Pons (tissue), 1 donor: ENCODE measurements around the gene THSD4.
A peak's percentile ranks its signal among the peaks of the same experiment; 100 is the strongest.
"Not testable (repeated sequence)": the region's sequence is repeated elsewhere in the genome, so short reads cannot be mapped to it uniquely, and the experiment has no call there.

Experiments used
- DNase-seq: peaks from one replicate; pipeline ENCODE4 v3.0.0-alpha.2; 2016; ENCODE audit warnings: low spot score

The THSD4 gene

DNA sequence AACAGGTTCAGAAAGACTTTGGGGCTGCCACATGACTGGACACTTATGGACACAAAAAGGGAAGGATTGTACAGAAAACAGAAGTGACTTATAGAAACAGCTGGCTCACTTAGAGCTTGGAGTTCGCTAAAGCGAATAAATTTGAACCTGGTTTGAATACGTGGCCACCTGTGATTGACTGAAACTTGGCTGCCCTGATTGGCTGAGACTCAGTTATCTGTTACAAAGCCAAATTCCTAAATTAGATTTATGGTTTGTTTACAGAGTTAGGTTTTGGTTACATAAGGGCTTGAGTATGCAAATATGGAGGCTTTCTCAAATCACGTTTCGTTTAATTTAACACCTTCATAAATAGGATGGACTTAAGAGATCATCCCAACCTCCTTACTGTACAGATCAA, 270.2 kb downstream of the THSD4 start:
- no peak for DNase-seq

- no peak for DNase-seq
These were observed 270.7 kb downstream of the THSD4 start for GRCh38 chr15:71386005-71386404.

DNA sequence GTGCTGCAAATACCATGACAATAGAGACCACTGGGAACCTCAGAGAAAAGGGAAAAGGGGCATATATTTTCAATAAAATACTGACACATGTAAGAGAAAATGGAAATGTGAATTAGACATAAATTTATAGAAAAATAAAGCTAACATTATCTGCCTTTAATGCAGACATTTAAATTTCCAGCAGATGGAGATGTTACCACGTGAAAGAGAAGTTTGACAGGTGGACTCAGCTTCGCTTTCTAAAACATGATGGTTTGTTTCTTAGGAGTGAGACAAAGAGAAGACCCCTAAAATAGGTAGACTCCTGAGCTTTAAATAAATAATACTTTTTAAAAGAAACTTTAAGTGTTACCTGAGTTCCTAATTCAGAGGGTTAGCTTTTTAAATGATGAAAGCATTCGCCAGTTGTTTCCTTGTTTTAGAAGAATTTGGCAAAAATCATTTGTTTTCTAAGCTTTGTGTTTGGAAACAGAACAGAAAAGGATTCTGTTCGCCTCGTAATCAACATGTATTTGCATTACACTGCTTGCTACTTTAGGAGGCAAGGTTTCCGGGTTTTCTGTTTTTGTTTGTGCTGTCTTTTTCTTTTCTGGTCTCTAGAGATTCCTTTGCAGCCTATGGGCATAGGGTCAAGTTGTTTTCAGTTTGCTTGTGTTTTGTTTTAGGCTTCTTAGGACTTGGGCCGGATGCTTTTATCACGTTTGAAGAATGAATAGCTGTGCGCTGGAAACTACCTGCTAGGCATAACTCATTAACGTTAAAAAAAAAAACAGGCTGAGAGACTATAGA, 271.4 kb downstream of the THSD4 start:
- DNase-seq = peak; percentile 33

GRCh38 chr15:71387810-71388209, 272.5 kb downstream of the THSD4 start:
- DNase-seq = no peak

DNA sequence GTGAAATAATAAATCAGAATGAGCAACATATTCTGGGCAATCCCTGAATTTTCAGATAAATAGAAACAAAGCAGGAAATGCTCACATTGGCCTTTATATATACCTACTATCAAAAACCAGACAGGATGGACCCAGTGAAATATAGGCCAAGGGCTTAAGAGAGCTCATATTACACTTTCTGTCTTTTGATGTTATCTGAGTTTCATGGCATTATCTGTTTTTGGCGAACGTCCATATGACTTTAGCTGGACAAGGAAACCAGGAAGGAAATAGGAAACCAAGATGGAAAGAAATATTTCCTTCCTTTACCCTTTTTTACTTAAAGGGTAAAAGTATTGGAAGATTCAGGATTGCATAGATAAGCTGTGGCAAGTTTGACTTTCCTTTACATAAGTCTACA, 274.8 kb downstream of the THSD4 start:
- DNase-seq = no peak

- DNase-seq = no peak
These were observed 276.3 kb downstream of the THSD4 start for GRCh38 chr15:71391421-71392088.

DNA sequence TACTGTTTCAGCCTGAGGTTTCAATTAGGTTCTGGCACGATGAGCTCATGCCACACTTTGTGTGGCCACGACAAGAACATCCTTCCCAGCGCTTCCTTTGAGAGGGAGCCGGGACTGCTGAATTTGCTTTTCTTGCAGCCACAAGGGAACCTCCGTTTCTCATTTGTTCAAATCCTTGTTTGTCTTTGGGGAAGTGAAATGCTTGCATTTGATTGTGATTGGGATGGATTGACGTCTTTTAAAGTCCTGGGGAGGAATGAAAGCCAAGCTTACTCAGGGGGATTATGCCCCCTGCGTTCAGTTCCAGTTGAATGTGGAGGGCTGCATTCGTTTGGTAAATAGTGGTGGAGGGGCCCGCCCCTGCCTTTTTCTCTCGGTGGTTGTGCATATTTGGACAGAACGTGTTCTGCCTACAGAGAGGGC, 277.6 kb downstream of the THSD4 start:
- DNase-seq = peak; percentile 42

- DNase-seq = no peak
These were observed 278.1 kb downstream of the THSD4 start for GRCh38 chr15:71393383-71393782.

GRCh38 chr15:71396536-71397125, 281.4 kb downstream of the THSD4 start:
- no peak for DNase-seq

DNA sequence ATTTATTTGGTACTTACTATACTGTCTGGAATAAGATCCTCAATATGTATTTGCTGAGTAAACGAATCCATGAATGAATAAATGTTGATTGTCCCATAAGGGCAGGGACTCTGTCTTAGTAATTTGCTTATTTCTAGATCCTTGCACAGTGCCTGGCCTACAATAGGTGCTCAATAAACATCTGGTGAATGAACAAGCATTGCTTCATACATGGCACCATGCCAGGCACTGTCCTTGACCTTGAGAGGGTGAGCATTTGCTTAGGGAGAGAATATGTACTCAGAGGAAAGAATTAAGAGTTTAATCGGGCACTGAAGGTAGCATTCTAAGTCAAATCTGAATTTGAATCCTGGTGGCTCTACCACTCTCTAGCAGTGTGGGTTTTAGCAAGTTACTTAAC, 282.1 kb downstream of the THSD4 start:
- no peak for DNase-seq

- DNase-seq = no peak
These were observed 285.0 kb downstream of the THSD4 start for GRCh38 chr15:71400294-71400693.

DNA sequence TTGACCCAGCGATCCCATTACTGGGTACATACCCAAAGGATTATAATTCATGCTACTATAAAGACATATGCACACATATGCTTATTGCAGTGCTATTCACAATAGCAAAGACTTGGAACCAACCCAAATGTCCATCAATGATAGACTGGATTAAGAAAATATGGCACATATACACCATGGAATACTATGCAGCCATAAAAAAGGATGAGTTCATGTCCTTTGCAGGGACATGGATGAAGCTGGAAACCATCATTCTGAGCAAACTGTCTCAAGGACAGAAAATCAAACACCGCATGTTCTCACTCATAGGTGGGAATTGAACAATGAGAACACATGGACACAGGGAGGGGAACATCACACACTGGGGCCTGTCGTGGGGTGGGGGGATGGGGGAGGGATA, 286.5 kb downstream of the THSD4 start:
- DNase-seq = not testable (repeated sequence)

DNA sequence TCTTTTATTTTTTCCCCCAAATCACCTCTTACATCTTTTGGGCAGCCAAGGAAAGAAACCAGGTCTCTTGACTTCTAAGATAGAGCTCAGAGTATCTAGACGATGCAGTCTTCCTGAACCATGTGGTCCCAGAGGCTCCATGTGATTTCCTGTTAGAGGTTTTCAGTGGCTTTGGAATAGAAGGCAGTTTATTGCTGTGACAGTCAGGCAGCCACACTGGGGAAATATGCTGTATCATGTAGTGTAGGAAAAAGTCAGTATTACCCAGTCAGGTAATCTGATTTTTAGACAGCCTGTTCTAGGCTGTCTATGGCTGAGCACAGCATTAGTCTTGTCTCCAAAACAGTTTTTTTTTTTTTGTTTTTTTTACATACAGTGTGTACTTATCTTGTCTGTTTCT, 294.3 kb downstream of the THSD4 start:
- DNase-seq = no peak

GRCh38 chr15:71410347-71410746, 295.1 kb downstream of the THSD4 start:
- DNase-seq = no peak

- DNase-seq = peak; percentile 14
These were observed 296.5 kb downstream of the THSD4 start for GRCh38 chr15:71411538-71412482.

DNA sequence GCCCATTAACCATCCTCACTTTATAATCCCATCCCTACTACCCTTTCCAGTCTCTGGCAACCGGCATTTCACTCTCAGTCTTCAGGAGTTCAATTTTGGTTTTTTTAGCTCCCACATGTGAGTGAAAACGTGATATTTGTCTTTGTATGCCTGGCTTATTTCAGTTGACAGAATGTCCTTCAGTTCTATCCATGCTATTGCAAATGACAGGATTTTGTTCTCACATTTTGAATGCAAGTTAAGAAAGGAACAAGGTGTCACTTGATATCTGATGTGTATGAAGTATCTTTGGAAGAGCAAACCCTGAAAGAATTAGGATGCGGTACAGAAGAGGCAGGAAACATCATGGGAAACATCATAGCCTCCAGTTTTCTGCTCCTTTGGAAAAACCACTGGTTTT, 298.1 kb downstream of the THSD4 start:
- DNase-seq = no peak

- peak; percentile 34 for DNase-seq
These were observed 299.6 kb downstream of the THSD4 start for GRCh38 chr15:71414853-71415252.

GRCh38 chr15:71422530-71423259, 307.4 kb downstream of the THSD4 start:
- no peak for DNase-seq

- DNase-seq = no peak
These were observed 309.5 kb downstream of the THSD4 start for GRCh38 chr15:71424765-71425164.

DNA sequence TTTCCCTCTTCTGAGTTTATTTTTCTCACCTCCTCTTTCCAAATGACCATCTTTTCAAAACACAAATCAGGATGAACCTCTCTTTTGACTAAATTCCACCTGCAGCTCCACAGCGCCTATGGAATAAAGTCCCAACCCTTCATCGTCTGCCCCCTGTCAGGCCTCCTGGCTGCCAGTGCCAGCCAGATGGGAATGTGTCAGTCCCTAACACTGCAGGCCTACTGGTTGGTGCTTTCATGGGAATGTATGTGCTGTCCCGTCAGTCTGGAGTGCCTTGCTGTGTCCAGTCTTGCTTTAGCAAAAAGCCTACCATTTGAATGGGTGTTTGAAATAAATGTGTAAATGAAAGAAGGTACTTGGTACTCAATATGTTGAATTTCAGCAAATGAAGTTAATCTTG, 310.1 kb downstream of the THSD4 start:
- DNase-seq = no peak

DNA sequence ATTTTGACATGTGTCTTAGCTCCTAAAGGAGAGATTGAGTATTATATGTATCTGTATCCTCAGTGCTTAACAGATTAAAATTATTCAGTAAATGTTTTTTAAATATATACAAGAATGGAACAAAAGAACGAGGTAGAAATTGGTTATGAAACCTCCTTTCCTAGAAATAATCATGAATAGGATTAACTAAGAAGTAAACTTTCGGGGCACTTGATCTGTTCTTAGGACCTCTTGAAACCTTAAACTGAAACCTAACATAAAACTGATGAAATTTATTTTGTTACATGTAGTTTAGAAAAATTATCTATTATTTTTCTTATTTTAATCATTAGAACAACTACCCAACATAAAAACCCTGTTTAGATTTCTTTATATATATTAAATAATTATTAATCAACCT, 311.5 kb downstream of the THSD4 start:
- DNase-seq = no peak
